Muscle layer of colon (tissue), 2 donors: ENCODE data around the gene ATXN7L2.

Experiments used
- H3K27ac ChIP-seq: one replicate; pipeline ENCODE4 v1.7.0; 2013; ENCODE audit warnings: low read depth, mild to moderate bottlenecking, low read length, moderate library complexity
- H3K27me3 ChIP-seq, 2 donors: one replicate each; pipeline ENCODE4 v1.7.0; 2013; ENCODE audit warnings: low read length in 2 of 2, mild to moderate bottlenecking in 2 of 2; ENCODE audit not compliant: insufficient read depth in 2 of 2, control insufficient read depth in 1 of 2
- H3K36me3 ChIP-seq: one replicate; pipeline ENCODE4 v1.7.0; 2013; ENCODE audit warnings: mild to moderate bottlenecking, low read length; ENCODE audit not compliant: insufficient read depth
- H3K4me1 ChIP-seq: one replicate; pipeline ENCODE4 v1.7.0; 2013; ENCODE audit warnings: mild to moderate bottlenecking, low read length; ENCODE audit not compliant: insufficient read depth
- H3K4me3 ChIP-seq, 2 donors: one replicate each; pipeline ENCODE4 v1.7.0; 2013; ENCODE audit warnings: low read length in 2 of 2, low read depth in 1 of 2, mild to moderate bottlenecking in 1 of 2, moderate library complexity in 1 of 2
- H3K9ac ChIP-seq: one replicate; pipeline ENCODE4 v1.7.0; 2013; ENCODE audit warnings: low read length
- H3K9me3 ChIP-seq: one replicate; pipeline ENCODE4 v1.7.0; 2013; ENCODE audit warnings: mild to moderate bottlenecking, low read length
- donor health status: abdominal sarcoma.
- donor health status: Adenocarcinoma of cecum.

The ATXN7L2 gene

GRCh38 chr1:109490029-109490933 lies 6.6 kb downstream of the ATXN7L2 start:
- H3K9ac ChIP-seq = no peak overlapping the region
- no peak overlapping the region for H3K27ac ChIP-seq
- H3K36me3 ChIP-seq = peaks cover 16% of the 10 kb centered on the region
- H3K9me3 ChIP-seq = no peaks in the 10 kb centered on the region
- peaks cover 20% of the 10 kb centered on the region for H3K4me1 ChIP-seq
- H3K27me3 ChIP-seq = no peaks in the 10 kb centered on the region
- no peak overlapping the region for H3K4me3 ChIP-seq

- H3K27me3 ChIP-seq = no peaks in the 10 kb centered on the region
- H3K9ac ChIP-seq = no peak overlapping the region
- H3K4me1 ChIP-seq = peaks cover 24% of the 10 kb centered on the region
- H3K4me3 ChIP-seq = no peak overlapping the region
- H3K9me3 ChIP-seq = no peaks in the 10 kb centered on the region
- H3K36me3 ChIP-seq = peaks cover 20% of the 10 kb centered on the region
- no peak overlapping the region for H3K27ac ChIP-seq
Measured at GRCh38 chr1:109490934-109491302, 7.2 kb downstream of the ATXN7L2 start.

GRCh38 chr1:109491372-109491771 lies 7.7 kb downstream of the ATXN7L2 start:
- no peak overlapping the region for H3K4me3 ChIP-seq
- no peak overlapping the region for H3K27ac ChIP-seq
- H3K9ac ChIP-seq = no peak overlapping the region
- H3K9me3 ChIP-seq = no peaks in the 10 kb centered on the region
- peaks cover 24% of the 10 kb centered on the region for H3K4me1 ChIP-seq
- H3K36me3 ChIP-seq = peaks cover 25% of the 10 kb centered on the region
- H3K27me3 ChIP-seq = no peaks in the 10 kb centered on the region

GRCh38 chr1:109492779-109493178 lies 9.1 kb downstream of the ATXN7L2 start:
- Histone ChIP-seq H3K4me3 (no peak overlapping the region), H3K4me1 (peaks cover 24% of the 10 kb centered on the region), H3K27me3 (no peaks in the 10 kb centered on the region), H3K27ac (no peak overlapping the region), H3K36me3 (peaks cover 36% of the 10 kb centered on the region), H3K9ac (peak overlapping the region; percentile 62), H3K9me3 (no peaks in the 10 kb centered on the region)

- Histone ChIP-seq H3K36me3 (peaks cover 33% of the 10 kb centered on the region), H3K4me3 (no peak overlapping the region), H3K27ac (no peak overlapping the region), H3K9ac (peak overlapping the region; percentile 62), H3K9me3 (no peaks in the 10 kb centered on the region), H3K4me1 (peaks cover 24% of the 10 kb centered on the region), H3K27me3 (no peaks in the 10 kb centered on the region)
Measured at GRCh38 chr1:109493227-109493626, 9.5 kb downstream of the ATXN7L2 start.

- Histone ChIP-seq H3K4me1 (peaks cover 24% of the 10 kb centered on the region), H3K27me3 (no peaks in the 10 kb centered on the region), H3K27ac (peak within 1 kb of the TSS; percentile 88), H3K9ac (peak within 1 kb of the TSS; percentile 62), H3K36me3 (peaks cover 30% of the 10 kb centered on the region), H3K4me3 (peak within 1 kb of the TSS; percentile 38 to 88), H3K9me3 (no peaks in the 10 kb centered on the region)
Measured at GRCh38 chr1:109493805-109494539, 10.3 kb downstream of the ATXN7L2 start, which contains the start of gene CYB561D1. Gene CYB561D1, plus strand, starts transcription at chr1:109494094. Its CDS starts 46 bp downstream, at chr1:109494140.

GRCh38 chr1:109495738-109496137 lies 12.0 kb downstream of the ATXN7L2 start:
- Histone ChIP-seq H3K4me1 (peaks cover 35% of the 10 kb centered on the region), H3K27me3 (no peaks in the 10 kb centered on the region), H3K4me3 (no peak overlapping the region), H3K36me3 (peaks cover 24% of the 10 kb centered on the region), H3K27ac (no peak overlapping the region), H3K9ac (no peak overlapping the region), H3K9me3 (no peaks in the 10 kb centered on the region)

GRCh38 chr1:109497449-109498160 lies 13.9 kb downstream of the ATXN7L2 start:
- Histone ChIP-seq H3K4me1 (peaks cover 46% of the 10 kb centered on the region), H3K27me3 (no peaks in the 10 kb centered on the region), H3K4me3 (no peak overlapping the region), H3K36me3 (peaks cover 24% of the 10 kb centered on the region), H3K9me3 (no peaks in the 10 kb centered on the region), H3K27ac (no peak overlapping the region), H3K9ac (no peak overlapping the region)

GRCh38 chr1:109498161-109498801 lies 14.6 kb downstream of the ATXN7L2 start:
- H3K27ac ChIP-seq = no peak overlapping the region
- peaks cover 43% of the 10 kb centered on the region for H3K4me1 ChIP-seq
- no peak overlapping the region for H3K9ac ChIP-seq
- H3K9me3 ChIP-seq = no peaks in the 10 kb centered on the region
- peaks cover 24% of the 10 kb centered on the region for H3K36me3 ChIP-seq
- no peaks in the 10 kb centered on the region for H3K27me3 ChIP-seq
- H3K4me3 ChIP-seq = no peak overlapping the region

GRCh38 chr1:109499081-109499480 lies 15.4 kb downstream of the ATXN7L2 start:
- Histone ChIP-seq H3K27me3 (no peaks in the 10 kb centered on the region), H3K9me3 (no peaks in the 10 kb centered on the region), H3K4me3 (no peak overlapping the region), H3K36me3 (peaks cover 24% of the 10 kb centered on the region), H3K4me1 (peaks cover 39% of the 10 kb centered on the region), H3K27ac (no peak overlapping the region), H3K9ac (no peak overlapping the region)
